ENCODE results near the gene COQ8A.
"Not testable (repeated sequence)": the region's sequence is repeated elsewhere in the genome, so short reads cannot be mapped to it uniquely, and the experiment has no call there.

COQ8A gene

DNA sequence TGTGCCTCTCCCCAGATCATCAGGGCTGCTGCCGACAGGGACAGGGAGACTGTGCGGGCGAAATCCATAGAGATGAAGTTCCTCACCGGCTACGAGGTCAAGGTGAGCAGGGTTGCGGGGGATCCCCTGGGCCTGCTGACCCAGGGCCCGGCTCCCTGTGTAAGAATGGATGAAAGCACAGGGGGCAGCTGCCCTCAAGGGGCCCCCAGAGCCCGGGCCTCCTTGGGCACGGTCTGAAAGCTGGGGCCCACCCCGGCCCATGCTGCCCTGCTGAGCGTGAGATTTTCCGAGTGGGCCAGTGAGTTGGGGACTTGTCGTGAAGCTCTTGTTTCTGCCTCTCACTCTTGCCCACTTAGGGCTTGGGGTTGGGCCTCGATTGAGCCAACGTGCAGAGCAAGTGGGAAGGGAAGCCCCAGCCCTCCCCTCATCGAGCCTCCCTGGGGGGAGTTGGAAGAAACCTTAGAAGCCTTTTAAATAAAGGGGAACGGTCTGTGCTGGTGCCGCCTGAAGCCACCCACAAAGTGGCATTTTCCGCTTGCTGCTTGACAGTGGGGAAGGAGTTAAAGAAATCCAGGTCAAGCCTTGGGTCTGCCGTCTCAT lies 45.2 kb downstream of the COQ8A start:
- DNase-seq (ENCODE audit: low read depth), result no peak

DNA sequence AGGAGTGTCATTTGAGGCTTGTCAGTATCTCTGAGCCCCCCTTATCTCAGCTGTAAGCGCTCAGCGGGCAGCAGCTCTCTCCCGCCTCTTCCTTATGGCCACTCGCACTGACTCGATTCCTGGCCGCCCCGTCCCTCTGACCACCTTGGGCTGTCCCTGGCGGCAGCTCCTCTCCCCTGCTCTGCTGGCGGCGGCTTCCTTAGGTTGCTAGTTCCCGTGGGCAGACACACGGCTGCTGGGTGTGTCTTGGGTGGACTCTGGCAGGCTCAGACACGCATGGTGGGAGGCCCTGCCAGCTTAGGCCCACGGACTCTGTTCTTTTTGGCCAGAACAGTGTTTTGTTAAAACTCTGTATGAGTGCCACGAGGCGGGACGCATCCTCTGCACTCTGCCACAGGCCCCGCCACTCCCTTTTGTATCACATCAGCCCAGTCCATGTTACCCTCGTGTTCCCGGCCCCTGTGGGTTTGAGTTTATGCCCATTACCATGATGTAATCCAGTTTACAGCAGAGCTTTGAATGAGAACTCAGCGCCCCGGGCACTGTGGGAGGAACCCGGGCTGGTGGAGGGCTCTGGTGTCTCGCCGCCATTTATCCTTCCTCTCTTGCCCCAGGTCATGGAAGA lies 45.9 kb downstream of the COQ8A start:
- DNase-seq (ENCODE audit: low read depth), result no peak

DNA sequence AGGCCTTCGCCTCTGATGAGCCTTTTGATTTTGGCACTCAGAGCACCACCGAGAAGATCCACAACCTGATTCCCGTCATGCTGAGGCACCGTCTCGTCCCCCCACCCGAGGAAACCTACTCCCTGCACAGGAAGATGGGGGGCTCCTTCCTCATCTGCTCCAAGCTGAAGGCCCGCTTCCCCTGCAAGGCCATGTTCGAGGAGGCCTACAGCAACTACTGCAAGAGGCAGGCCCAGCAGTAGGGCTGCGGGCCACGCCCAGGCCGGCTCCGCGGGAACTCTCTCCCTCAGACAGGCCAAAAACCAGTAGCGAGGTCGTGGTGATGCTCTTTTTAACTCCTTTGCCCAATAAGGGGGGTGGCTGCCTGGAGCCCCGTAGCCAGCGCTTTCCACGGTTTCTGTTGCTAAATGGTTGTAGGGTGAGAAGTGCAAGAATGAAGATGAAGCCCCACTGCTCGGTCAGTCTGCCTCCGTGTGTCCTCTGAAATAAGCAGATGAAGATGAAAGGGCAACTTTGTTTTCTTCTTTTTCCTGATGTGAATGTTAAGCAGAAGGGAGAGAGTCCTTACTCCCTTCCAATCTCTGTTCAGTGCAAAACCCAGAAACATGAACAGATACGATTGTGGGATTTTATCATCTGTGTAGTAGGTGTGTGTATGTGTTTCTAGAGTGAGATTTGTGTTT lies 46.5 kb downstream of the COQ8A start:
- no peak for DNase-seq (ENCODE audit: low read depth)

DNA sequence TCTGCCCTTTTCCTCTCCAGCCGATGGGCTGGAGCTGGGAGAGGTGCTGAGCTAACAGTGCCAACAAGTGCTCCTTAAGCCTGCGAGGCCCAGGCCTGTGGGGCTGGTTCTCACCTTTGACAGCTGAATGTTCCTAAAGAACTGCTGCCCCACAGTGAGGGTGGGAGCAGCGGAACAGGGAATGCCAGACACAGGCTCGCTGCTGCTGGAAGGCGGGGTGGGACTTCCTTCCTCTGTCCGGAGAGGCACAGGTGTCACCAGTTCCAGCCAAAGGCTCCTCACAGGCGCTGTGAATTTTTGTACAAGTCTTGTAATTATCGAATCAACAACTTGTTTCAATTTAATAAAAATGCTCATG lies 47.1 kb downstream of the COQ8A start:
- DNase-seq (ENCODE audit: low read depth), result no peak

DNA sequence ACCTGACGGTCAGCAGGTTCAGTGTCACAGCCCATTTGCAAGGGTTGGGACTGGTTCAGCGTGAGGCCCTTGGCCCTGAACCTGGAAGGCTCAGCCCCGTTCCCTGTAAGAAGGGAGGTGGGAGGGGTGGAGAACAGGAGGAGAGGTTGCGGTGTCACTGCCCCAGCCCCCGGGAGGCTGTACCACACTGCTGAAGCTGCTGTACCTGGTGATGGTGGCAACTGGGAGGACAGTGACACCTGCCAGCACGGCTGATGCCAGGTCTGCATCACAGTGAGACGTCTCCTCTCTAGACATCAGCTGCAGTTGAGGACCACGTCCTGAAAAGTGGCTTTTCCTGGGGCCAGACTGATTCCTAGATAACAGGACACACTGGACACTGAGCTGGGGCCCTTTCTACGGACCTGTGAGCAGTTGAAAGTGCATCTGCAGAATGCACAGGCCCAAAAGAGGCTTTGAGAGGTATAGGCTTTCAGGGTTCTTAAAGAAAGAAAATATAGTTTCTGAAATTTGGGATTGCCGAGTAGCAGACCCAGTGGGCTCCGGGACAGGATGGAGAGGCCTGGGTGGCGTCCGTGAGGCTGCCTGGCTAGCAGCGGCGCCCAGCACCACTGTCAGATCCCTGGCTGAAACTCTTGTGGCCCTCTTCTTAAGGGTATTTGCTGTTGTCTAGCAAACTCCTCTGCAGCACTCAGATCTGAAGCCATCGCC lies 47.7 kb downstream of the COQ8A start:
- DNase-seq (ENCODE audit: low read depth), result no peak

DNA sequence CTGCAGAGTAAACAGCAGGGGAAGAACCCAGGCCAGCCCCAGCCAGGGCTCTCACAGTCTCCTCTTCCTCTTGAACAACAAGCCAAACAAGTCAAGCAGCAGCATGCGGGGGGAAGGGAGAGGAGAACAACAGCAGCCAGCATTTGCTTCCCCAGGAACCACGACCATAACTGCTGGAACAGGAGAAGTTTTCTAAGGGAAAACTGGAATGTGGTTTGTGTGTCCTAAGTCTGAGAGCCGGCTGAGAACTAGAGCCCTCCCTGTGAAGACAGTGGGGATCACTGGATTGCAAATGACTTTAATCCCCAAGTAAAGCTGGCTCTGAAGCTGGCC lies 48.2 kb downstream of the COQ8A start:
- DNase-seq (ENCODE audit: low read depth), result no peak

DNA sequence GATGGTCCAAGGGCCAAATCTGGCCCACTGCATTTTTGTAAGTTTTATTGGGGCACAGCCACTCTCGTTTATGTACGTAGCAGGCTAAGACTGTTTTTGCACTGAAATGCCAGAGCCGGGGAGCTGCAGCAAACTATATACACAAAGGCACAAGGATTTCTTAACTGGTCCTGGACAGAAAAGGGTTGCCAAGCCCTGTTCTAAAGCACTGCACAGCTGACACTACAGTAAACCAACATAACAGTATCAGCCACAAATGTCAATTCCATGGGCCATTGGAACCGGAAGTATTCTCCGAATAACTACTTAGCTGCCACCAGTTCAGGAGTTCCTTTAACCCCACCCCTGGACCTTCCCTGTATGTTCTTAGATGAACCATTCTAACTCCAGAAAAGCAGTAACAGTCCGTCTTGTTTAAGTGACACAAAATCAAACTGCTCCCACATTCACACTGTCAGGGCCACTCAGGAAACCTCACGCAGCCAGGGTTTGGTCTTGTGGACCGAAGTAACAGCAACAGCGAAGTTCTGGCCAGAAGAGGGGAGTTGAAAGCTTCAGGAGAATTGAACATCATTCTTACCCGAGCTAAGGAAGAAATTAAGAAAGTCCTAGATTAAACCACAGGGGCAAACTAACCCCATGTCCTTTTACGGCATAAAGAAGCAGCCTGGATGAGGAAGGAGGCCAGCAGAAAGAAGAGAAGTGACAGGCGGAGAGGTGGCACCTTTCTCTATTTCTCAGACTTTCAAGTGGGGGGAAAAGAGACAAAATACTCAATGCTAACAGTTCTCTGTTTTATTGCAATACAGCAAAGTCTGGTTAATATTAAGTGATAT lies 49.2 kb downstream of the COQ8A start:
- DNase-seq (ENCODE audit: low read depth), result no peak

DNA sequence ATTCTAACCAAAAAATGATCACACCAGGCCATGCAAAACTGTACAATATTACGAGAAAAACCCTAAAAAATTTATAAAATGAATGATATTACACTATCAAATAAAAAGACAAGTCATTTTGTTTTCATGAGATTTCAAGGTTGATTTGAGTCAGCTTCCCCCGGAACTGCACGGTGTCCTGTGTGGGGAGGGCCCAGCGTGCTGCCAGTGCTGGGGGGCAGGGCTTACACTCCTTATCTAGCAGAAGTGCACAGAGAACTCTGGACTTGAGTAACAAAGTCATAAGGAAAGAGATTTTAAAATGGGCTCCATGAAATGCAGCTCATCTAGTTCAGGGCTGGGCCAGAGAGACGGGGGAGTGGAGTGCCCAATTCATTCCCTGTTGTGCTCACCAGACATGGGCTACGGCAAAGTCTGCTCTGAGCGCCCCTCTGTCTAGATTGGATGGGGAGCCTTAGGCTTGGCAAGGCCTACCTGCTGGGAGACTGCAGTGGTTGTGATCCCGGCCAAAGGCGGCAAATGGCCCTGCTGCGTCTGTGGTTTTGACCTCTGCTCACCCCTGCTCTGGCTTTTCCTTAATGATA lies 50.1 kb downstream of the COQ8A start:
- peak; percentile 45 for DNase-seq (ENCODE audit: low read depth)

DNA sequence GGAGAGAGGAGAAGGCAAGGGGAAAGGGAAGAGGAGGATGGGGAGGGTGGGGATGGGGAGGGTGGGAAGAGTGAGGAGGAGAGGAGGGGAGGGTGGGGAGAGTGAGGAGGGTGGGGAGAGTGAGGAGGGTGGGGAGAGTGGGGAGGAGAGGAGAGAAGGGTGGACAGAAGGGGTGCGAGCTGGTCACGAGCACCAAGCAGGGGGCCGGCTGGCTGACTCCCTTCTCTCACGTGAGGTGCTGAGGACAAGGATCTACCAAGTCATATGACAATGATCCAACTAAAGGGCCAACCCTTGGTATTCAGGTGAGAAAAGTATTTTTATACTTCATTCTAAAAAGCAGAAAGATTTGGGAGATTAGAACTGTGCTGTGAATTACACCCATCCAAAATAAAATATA lies 51.8 kb downstream of the COQ8A start:
- DNase-seq (ENCODE audit: low read depth), result no peak

DNA sequence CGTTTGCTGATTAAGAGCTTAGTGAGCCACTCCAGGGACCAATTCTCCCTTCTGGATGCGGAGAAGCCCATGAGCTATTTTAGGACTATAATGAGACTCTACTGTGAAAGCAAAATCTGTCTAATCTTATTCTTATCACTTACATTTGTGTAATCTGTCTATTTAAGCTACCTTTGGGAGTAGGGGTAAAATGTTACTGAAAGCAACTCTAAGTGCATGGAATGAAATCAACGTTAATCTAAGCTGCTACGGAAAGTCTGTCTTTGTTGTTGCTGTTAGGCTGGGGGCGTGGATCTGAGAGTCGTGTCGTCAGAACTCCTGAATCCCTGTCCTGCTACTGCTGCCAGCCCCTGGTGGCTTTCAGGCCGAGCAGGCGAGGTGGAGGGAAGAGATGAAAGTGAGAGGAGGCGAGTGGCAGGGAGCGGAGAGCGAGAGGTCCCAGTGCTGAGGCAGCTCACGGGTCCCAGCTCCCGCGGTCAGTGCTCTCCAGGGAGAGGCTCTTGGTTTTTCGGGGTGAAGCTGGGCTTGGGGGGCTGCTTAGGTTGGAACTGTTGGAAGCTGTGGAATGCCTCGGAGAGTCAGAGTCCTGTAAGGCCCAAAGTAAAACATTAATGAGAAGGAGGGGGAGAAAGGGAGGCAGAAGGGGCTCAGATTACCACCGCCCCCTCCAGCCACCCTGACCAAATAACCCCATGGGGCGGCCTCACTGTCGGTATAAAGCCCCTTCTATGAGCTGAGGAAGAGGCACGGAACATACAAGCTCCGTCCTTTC lies 53.9 kb downstream of the COQ8A start:
- no peak for DNase-seq (ENCODE audit: low read depth)

DNA sequence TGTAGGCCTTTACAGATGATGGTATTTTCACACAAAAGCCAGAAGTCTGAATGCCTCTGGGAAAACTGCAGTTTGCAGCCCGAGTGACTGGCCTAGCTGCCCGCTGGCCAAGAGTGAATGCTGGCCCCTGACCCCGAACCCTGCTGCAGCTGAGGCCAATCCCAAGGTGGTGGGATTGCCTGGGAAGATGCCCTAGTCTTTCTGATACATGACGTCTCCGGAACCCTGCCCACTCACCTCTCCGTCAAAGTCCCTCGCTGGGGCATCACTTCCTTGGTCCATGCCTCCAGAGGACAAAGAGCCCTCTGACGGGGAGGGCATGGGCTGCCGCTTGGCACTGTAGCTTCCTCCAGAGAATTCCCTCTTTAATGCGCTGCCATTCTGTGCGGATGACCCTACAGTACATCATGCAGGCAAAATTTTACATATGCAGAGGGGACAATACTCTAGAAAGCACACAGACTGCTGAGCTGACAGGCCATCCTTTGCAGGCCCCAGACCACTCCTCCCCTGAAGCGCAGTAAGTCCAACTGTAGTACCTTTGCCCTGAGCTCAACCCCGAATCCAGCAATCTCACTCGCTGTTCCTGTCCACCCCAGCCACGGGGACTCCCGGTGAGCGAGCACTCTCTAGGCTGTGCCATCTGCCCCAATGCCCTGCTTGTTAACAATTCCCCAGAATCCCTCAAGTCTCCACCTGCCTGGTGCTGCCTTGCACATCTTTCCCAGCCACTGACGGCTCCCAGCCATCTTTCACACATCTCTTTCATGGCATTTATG lies 54.7 kb downstream of the COQ8A start:
- DNase-seq (ENCODE audit: low read depth), result no peak

DNA sequence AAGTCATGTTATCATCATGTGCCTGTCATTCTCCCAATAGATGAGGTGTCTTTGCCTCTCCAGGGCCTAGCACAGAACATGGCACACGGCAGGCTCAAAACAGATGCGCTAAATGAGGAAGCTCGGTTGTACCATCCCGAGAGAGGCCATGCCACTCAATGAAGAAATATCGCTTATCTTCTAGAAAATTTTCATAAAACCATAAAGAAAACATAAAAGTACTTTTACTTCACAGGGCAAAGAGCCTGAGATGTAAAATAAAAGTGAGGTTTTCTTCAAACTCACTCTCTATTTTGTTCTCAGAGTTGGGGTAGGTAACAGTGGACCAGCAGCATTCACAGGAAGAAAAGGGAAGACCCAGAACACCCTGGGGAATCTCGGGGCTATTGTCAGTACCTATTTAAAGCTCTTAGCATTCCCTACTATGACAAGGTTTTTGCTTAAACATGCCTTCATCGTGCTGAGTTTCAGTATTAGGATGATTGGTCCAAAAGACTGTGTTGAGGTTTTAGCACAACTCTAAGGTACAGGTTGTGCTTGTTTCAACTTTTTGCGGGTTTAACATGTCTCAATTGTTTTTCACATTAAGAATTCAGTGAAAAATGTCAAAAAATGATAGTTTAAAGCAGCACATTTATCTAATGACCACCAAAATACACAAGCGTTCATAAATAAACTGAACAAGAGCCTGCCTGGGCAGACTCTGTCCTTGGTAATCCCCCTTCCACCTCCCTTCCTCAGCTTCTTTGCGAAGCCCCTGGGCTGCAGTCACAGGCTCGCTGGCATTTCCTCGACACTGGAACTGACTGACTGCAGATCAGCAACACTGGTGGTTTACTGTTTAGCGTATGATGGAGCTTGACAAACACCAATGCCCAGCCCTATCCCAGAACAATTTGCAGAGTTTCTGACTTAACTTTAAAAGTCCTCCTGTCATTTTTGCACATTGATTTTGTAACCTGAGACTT lies 55.6 kb downstream of the COQ8A start:
- DNase-seq (ENCODE audit: low read depth), result no peak

DNA sequence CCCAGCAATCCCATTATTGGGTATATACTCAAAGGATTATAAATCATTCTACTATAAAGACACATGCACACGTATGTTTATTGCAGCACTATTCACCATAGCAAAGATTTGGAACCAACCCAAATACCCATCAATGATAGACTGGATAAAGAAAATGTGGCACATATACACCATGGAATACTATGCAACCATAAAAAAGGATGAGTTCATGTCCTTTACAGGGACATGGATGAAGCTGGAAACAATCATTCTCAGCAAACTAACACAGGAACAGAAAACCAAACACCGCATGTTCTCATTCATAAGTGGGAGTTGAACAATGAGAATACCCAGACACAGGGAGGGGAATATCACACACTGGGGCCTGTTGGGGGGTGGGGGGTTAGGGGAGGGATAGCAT lies 59.5 kb downstream of the COQ8A start:
- not testable (repeated sequence) for DNase-seq (ENCODE audit: low read depth)

DNA sequence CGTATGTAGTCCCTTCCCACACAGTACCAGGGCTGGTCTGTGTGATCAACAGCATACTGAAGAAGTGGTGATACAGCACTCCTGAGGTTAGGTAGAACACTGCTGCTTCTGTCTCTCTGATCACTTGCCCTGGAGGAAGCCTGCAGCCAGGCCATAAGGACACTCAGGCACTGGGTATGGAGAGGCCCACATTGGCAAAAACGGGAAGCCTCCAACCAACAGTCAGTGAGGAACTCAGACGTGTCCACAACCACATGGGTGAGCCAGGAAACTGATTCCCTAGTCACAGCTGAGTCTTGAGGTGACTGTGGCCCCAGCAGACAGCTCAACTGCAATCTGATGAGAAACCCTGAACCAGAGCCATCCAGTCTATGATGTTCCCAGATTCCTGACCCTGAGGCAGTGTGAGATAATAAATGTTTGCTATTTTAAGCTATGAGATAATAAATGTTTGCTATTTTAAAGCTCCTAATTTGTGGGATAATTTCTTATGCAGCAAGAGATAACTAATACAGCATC lies 62.5 kb downstream of the COQ8A start:
- no peak for DNase-seq (ENCODE audit: low read depth)

DNA sequence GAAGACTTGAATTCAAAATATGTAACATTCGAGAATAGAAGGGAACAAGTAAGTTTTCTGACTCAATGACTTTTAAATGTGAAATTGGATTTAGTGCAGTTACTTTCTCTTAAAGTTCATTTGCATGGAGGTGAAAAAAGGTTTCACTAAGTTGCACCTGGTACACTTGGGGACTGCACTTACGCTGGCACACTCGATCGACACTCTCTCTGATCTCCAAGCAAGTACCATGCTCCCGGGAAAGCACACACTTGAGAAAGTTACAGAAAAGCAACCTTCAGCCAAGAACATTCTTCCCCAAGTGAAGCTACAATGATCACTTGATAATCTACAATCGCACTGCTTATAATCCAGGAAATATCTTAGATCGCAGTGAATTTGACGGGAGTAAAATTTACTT lies 63.1 kb downstream of the COQ8A start:
- DNase-seq (ENCODE audit: low read depth), result no peak

DNA sequence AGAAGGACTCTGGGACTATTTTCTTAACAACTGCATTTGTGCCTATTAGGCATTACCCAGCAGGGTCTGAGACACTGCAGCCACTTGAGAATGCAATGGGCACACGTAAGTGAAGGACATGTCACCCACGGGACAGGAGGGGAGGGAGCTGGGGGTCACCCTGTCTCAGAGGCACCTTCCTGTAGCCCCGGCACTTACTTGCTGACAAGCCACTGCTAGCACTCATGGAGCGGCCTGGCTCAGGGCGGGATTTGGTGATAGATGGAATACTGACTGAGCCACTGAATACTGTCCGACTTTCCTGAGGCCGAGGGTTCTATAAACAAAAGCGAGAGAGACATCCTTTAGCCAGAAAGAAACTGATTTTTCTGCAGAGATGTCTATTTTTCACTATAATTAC lies 64.7 kb downstream of the COQ8A start:
- no peak for DNase-seq (ENCODE audit: low read depth)

DNA sequence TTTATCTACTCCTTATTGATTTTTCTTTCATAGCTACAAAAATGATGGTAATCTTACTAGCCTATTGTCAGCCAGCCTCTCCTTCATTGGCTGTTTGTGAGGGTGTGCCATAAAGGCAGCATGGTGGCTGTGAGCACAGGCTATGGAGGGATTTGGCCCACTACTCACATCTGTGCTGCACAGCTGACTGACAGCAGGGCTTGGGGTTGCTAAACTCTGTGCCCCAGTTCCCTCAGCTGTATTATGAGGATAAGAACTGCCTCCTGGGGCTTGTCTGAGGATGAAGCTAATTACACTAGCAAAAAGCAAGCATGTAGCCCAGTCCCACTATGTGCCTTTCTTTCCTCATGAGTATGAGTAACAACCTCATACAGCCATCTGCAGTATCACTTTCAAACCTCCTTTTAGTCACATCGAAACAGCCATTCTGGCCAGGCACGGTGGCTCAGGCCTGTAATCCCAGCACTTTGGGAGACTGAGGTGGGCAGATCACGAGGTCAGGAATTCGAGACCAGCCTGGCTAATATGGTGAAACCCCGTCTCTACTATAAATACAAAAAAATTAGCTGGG lies 66.2 kb downstream of the COQ8A start:
- DNase-seq (ENCODE audit: low read depth), result no peak

DNA sequence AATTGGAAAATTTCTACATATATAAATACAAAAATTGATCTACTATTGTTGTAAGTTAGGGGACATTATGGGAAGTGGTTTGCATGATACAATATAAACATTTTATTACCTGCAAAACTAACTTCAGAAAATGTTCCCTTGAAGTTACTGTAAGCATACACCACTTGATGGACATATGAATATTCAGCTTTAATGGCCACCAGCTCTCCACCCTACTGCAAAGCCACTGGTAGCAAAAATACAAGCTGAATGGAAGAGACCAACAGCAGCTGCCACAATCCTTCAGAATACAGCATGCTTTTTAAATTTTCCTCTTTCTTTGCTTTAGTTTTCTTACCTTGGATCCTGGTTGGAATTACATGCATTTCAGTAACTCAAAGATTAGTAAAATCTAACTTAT lies 69.8 kb downstream of the COQ8A start:
- no peak for DNase-seq (ENCODE audit: low read depth)

DNA sequence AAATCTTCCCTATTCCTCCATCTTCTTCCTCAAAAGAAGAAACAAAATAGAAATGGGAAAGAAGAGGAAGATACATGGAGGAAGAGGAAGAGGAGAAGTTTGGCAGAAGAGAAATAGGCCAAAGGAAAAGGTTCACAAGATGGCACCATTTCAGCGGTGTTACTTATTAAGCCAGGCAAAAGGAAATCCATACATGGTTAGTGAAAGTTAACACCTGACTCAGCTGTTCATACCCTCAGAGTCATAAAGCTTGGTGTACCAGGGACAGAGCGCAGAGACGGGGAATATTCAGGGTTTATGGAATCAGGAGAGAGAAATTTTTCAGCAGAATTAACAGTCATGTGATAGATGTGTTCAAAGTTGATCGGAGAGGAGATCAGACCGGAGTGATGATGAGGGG lies 70.6 kb downstream of the COQ8A start:
- no peak for DNase-seq (ENCODE audit: low read depth)

Data from activated T-cell treated with anti-CD3 and anti-CD28 coated beads for 24 hours (primary cell).